ENCODE measurements around the gene ACO1.
"Not testable (repeated sequence)": the region's sequence is repeated elsewhere in the genome, so short reads cannot be mapped to it uniquely, and the experiment has no call there.

Gene ACO1

DNA sequence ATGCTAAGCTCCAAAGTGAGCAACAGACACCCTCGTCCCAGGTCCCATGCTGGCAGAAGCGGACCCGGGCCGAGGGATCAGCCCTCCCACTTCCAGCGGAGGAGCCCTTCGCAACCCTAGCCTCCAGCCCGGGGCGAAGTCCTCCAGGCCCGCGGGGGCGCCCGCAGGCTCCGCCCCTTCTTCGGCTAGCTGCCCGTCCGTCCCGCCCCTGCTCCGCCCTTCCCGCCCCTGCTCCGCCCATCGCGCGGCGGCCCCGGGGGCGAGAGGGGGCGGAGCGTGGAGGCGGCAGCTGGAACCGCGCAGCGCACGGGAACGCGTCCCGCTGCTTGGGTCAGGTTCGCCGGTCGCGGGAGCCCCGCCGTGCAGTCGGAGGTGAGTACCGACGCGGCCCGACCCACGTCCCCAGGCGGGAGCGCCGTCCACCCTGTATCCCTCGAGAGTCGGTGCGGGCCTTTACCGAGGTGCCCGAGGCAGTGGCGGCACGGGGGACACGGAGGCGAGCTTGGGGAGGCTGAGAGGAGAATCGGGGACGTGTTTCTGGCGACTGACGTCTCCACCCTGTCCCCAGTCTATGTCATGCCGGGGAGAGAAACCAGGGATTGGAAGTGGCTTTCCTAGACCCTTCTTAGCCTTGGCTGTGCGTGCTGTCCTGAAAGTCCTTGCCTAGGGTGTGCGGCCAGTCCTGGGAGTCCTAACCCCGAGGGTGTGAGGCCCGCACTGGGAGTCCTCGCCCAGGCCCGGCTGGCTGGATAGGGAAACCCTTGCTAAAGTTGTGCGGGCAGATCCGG is at the start of gene ACO1:
Gene ACO1 (plus strand): TSS at position 280 of the 788 bp plus-strand sequence. CDS start 20,864 bp downstream, outside the sequence.
- DNase-seq: peak; percentile 58 to 94 (median 88)
- intact Hi-C loops (cut with DNase I): loop anchor here (5.0 to 10.0 kb wide), 2 partner anchors 140 to 188 kb away; partner anchors contain the start of genes NDUFB6 and RIGI

DNA sequence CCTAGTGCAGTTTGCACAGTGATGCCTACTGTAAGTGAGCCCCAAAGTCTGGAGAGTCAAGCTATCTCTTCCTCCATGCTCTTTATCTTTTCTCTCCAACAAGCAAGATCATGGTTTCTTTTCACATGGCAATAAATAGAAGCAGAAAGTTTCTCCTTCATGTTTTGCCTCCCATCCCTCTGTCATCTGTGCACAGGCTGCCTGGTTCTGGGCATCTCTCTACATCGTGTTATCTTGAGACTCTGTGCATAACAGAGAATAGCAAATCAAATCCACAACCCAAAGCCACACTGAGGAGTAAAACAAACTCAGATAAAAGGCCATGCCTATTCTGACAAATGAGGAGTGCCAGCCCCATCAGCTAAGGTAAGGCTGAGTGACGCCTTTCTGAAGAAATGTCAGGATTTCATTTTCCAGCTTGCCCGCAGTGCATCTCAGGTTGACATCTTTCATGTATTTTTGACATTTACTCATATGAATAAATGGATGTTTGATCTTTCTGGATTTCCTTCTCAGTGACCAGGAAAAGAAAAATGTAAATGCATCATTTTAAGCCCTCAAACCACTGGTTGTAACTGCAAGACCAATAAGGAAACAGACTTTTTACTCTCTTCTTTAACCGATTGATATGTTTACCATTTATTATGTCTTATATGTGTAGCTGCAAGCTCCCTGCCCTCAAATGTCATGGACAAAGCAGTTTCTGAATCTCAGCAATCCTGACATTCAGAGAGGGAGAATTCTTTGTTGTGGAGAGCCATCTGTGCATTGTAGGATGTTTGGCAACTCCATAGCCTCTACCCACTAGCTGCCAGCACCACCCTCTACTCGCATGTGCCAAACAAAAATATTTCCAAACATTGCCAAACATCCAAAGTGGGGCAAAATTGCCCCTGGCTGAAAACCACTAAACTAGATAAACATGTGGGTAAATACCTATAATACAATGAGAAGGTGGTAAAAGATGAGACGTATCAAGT is 49.2 kb upstream of the ACO1 start:
- no peak for DNase-seq
- intact Hi-C loops (cut with DNase I): no loop called here

DNA sequence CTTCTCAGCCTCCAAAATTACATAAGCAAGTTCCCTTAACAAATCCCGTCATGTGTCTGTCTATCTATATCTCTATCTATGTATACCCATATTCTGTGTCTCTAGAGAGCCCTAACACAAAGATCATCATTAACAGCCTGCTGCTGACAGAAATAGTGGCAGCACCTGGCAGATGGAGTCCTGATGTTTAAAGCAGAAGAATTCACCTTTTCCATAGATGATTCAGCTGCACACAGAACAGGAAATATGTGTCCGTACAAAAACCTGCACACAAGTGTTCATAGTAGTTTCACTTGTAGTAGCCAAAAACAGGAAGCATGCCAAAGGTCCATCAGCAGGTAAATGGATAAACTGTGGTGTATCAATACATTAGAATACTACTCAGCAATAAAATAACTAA is 45.0 kb upstream of the ACO1 start:
- intact Hi-C loops (cut with DNase I): no loop called here
- no peak for DNase-seq

DNA sequence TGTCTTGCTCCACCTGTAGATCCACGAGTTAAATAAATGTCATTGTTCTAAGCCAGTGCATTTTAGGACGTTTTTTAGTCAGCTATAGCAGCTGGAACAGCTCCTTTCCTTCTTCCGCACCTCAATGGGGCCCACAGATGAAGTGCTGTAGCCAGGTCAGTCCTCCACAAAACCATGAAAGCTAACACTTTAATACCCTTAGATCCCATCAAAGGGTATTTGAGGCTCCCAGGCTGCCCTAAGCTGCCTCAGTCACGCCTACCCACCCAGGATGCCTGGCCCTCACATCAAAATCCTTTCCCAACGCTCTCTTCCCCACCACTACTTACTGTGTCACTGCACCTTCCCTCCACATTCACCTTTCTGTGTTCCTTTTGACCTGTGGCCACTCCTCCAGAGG is 44.1 kb upstream of the ACO1 start:
- intact Hi-C loops (cut with DNase I): no loop called here

DNA sequence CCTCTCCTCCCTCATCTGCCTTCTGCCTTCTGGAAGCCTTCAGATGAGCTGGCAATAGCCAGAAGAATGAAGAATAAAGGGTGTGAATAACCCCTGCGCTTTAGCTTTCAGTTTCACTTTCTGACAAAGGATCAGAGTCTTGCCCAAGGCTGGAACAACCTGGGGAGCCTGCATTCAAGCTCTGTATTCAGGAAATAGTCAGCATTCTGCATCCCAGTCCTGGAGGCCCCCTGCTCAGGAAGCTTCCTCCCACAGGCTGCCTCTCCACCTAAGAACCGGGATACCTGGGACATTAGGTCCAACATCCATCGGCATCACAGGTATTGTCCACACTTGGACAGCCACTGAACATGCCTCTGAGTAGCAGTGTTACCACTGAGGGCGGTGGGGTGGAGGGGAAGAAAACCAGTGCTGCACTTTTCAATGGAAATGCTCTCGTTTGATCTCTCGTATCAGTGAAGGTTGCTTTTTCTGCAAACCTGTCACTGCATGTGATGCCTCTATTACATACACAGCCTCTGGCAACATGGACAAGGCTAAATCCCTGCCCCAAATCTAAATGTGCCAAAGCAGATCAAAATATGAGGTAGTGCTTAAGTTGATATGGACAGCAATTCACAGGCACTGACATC is 39.8 kb upstream of the ACO1 start:
- intact Hi-C loops (cut with DNase I): no loop called here

More for the DNA sequence above, 44.1 kb upstream of the ACO1 start:
- DNase-seq: no peak

DNA sequence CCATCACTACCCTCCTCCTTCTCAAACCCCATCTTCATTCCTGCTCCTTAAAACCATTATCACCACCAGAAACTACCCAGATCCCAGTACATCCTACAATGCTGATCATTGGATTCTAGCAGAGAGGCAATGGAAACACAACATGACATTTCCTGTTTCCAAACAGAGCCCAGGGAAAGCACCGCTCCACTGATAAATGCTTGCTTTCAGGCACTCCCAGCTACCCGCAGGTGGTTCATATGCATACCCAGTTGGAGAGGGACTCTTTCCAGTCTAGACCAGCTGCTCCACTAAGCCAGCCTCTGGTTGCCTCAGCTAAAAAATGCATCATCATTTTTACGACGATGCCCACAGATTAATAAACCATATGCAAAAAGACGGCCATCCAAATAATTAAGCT is 39.2 kb upstream of the ACO1 start:
- intact Hi-C loops (cut with DNase I): no loop called here

More for the DNA sequence above, 39.8 kb upstream of the ACO1 start:
- DNase-seq: no peak

DNA sequence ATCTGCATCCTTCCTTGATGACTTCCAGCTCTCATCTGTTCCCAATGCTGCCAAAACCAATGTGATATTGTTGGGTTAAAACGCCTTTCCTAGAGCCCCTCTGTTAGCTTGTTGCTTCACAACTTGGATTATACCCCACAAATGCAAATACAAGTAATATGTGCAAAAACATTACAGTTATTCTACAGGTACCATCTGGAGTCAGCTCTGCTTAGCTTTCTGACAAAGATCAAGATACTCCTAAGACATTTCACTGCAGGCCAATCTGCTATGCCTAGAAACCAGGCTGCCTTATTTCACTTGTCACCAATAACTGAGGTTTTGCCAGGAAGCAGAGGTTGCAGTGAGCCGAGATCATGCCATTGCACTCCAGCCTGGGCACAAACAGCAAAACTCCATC is 36.9 kb upstream of the ACO1 start:
- intact Hi-C loops (cut with DNase I): no loop called here
- no peak for DNase-seq

More for the DNA sequence above, 39.2 kb upstream of the ACO1 start:
- no peak for DNase-seq

DNA sequence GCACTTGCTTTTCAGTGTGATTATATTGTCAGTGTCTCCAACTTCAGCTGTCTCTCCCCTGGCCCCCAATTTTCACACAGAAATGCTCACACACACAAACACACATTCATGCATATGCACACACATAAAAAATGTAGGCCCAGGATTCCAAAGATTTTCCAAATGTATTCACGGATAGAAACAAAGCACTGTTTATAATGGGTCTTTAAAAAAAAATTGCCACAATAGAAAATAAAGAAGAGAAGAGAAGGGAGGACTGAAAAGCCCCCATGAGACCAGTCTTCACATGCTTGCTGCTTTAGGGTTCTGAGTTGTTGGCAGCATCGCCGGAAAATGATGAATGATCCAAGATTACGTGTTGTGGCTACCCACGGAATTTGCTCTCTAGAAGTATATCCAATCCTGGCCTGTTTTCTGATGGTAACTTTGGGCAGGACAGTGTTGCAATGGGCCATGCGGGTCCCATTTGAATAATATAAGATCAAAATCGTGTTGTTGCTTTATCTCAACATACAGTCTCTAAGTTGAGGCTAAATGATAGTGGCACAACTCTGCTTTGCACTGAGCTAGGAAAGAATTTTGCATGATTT is 36.2 kb upstream of the ACO1 start:
- intact Hi-C loops (cut with DNase I): no loop called here
- no peak for DNase-seq

DNA sequence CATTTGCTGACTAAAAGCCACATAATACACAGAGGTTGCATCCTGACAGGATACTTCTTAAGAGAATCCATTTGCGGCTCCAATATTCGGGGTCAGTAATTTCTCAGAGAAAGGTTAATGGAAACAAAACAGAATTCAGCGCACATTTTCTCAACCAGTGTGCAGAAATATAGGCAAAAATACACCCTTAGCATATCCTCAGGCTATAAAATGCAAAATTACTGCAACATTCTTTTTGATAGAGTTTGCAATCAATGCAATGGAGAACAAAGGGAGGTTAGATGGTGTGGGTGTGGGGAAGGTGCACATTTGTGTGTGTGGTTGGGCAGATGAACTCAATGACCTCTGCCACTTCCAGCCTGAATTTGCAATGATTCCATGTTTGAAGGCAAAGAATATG is 35.4 kb upstream of the ACO1 start:
- no peak for DNase-seq
- intact Hi-C loops (cut with DNase I): no loop called here

DNA sequence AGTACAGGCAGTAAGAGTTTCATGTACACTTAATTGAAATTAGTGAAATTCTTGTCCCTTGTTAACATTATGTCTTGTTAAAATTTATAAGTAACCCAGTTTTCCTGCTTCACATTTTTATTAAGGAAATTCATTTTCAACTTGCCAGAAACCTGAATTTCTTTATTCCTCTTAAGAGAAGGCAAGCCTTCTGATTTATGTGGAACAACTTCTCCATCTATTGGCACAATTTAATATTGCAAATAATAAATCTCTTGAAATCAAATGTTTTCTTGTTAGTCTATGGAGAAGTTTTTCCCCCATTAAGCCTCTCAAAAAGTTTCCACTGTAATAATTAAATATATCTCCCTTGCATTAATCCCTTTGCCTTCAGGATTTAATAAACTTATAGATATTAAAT is 33.8 kb upstream of the ACO1 start:
- DNase-seq: no peak
- intact Hi-C loops (cut with DNase I): no loop called here

DNA sequence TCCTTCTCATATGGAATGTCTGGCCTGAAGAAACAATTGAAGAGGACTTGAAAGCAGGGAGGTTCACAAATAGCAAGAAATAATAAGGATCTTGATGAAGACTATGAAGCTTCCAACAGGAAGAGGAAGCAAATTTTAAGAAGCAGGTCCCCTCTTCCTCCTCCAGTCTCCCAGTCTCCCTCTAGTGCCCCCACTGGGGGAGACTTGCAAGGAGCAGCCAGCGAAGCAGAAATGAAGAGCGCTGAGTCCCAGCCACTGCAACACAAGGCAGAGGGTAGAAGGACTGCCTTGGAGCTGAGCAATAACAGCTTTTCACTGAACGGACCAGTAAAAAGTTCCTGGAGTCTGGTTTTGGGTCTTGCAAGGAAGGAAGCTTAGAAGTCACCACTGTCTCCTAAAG is 32.6 kb upstream of the ACO1 start:
- intact Hi-C loops (cut with DNase I): no loop called here
- DNase-seq: no peak

DNA sequence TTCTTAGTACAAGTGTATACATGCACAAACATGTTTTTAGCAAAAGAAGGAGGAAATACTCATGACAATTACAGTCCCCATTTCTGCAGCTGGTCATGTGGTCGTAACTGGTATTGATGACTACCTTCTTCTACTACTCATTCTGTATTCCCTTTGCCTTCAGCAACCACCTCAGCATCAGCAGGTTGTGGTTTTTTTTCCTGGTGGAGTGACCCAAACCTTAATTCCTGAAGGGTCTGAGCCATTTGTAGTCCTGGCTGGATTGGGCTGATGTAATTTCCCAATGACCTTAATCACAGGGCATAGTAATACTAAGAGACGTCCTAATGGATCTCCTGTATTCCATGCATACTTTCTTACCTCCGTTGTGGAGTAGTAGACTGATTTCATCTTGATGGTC is 31.0 kb upstream of the ACO1 start:
- DNase-seq; intact Hi-C loops (cut with DNase I): not testable (repeated sequence)

DNA sequence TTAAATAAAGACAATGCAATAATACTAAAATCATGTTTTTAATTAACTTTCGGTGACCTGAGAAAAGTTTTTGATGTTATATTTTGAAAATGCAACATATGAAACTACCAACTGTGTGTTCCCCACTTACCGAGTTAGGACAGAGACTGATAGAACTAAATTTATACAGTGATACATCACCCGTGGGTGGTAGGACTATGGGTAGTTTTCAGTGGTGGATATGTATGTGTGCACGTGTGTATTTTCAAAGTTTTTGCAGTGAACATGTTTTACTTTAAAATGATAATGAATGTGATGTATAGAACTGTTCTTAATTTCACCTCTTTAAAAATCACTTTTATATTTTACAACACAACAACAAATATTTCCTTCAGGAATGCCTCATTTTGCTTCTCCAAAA is 25.0 kb upstream of the ACO1 start:
- intact Hi-C loops (cut with DNase I): no loop called here
- no peak for DNase-seq

DNA sequence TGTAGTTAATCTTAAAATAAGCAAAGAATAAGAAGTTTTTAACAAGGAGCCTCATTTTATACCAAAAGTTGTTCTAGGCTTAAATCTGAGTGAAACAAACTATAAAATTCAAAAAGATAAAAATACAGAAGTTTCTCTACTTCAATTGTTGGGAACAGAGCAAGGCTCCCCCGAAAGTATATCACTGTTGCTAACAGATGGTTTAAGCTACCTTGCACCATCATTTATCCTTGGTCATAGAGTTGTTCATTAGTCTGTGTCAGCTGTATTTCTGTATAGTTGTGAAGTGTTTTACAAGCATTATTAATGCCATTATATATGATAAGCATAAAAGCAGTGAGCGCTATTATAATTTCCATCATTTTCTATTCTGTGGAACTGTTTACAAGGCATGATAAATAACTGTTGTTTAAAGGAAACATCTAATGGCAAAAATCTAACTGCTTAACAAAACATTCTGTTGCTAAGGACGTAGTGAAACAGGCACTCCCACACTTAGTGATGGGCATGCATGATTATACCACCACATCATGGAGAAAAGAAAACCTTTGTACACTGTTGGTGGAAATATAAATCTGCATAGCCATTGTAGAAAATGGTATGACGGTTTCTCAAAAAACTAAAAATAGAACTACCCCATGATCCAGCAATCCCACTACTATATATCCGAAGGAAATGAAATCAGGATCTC is 23.3 kb upstream of the ACO1 start:
- no peak for DNase-seq
- intact Hi-C loops (cut with DNase I): no loop called here

DNA sequence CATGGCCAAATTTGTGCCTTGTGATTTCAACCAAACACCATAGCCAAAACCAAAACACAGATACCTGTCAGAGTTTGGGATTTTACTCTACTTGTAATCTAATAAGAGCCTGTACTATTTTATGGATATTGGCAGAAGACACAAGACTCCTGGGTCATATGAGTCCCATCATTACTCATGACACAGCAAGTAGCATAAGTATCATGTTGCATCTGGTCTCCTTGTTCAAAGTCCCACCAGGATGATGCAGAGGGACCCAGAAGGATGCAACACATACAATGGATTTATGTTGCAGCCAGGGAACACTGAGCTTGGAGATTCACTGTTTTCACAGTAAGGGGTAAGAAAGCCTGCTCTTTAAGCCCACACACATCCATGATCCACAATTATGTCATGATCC is 13.2 kb upstream of the ACO1 start:
- intact Hi-C loops (cut with DNase I): no loop called here
- peak in 1 of 42 donors; percentile 12 for DNase-seq

DNA sequence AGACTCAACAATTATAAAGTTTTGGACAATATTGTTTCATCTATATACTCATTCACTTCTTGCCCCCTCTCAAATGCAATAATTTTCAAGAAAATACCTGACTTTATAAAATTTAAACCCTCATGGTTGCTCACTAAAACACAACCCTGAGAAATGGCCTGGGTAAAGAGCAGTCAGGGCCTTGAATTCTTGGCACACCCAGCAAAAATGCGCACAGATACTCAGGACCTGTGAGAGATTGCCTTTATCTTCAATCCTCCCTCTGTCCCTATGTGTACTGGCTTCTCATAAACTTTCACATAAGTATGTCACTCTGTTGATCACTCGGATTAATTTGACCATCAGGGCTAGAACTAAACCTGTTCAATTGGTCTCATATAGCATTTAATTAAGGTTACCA is 12.8 kb upstream of the ACO1 start:
- DNase-seq: no peak

DNA sequence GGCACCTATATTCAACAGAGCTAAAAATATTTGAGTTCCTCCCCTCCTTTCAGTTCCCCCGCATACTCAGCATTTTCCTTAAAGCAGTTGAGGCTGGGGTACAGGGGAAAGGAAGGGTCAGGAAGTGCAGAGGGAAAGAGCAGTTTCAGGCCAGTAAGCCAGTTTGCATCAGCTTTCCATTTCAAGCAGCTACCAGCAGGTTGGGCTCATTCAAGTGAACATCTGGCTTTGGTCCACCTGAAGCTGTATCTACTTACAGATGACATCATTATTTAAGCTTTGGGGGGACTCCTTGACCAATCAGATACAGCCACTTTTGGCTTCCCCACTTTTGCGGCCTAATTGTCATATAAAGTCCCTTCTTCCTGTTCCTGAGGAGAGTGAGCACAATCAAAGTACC is 8.2 kb upstream of the ACO1 start:
- intact Hi-C loops (cut with DNase I): loop anchor here (5.0 kb wide), 1 partner anchor 596 kb away; no protein-coding TSS in a partner anchor
- DNase-seq: peak in 1 of 42 donors; percentile 26

More for the DNA sequence above, 12.8 kb upstream of the ACO1 start:
- intact Hi-C loops (cut with DNase I): no loop called here

DNA sequence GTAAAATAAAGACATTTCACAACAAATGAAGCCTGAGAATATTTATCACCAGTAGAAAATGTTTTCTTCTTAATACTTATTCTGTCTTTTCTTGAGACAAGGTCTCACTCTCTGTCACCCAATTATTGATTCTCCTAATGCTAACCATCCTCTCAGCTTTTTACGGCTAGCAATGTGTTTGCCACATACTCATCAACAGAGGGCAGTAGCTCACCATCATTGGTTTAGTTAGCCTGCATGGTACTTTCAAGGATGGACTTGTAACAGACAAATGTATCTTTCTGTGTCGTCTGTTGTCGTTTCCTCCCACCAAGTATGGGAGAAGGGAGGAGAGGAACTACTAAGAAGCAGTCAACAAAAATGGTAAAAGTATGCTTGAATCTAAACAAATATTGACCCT is 5.9 kb upstream of the ACO1 start:
- peak in 25 of 42 donors; percentile 14 to 78 (median 48) for DNase-seq
- intact Hi-C loops (cut with DNase I): loop anchor here (2.0 to 5.0 kb wide), 2 partner anchors 202 to 594 kb away; no protein-coding TSS in a partner anchor
